ENCODE measurements around the gene POLN.
"Not testable (repeated sequence)": the region's sequence is repeated elsewhere in the genome, so short reads cannot be mapped to it uniquely, and the experiment has no call there.

The POLN gene

GRCh38 chr4:2174061-2174460 lies 67.9 kb downstream of the POLN start:
- TF ChIP-seq CTCF (IDR thresholded peaks at IDR 0.05; ENCODE audit: low read depth, low read length): no peak

GRCh38 chr4:2172627-2173231 lies 69.2 kb downstream of the POLN start:
- TF ChIP-seq CTCF (IDR thresholded peaks at IDR 0.05; ENCODE audit: low read depth, low read length): no peak
- DNase-seq (ENCODE audit: extremely low read depth, low read depth): no peak

More at GRCh38 chr4:2174061-2174460, 67.9 kb downstream of the POLN start:
- no peak for DNase-seq (ENCODE audit: extremely low read depth, low read depth)

GRCh38 chr4:2172161-2172560 lies 69.8 kb downstream of the POLN start:
- TF ChIP-seq CTCF (IDR thresholded peaks at IDR 0.05; ENCODE audit: low read depth, low read length): no peak
- no peak for DNase-seq (ENCODE audit: extremely low read depth, low read depth)

- TF ChIP-seq CTCF (IDR thresholded peaks at IDR 0.05; ENCODE audit: low read depth, low read length): no peak
- DNase-seq (ENCODE audit: extremely low read depth, low read depth): no peak
Observed at GRCh38 chr4:2168469-2169319, 73.2 kb downstream of the POLN start.

GRCh38 chr4:2166253-2166652 lies 75.7 kb downstream of the POLN start:
- no peak for TF ChIP-seq CTCF (IDR thresholded peaks at IDR 0.05; ENCODE audit: low read depth, low read length)
- DNase-seq (ENCODE audit: extremely low read depth, low read depth): no peak

GRCh38 chr4:2165391-2165790 lies 76.5 kb downstream of the POLN start:
- no peak for DNase-seq (ENCODE audit: extremely low read depth, low read depth)
- no peak for TF ChIP-seq CTCF (IDR thresholded peaks at IDR 0.05; ENCODE audit: low read depth, low read length)

- DNase-seq (ENCODE audit: extremely low read depth, low read depth): no peak
- no peak for TF ChIP-seq CTCF (IDR thresholded peaks at IDR 0.05; ENCODE audit: low read depth, low read length)
Observed at GRCh38 chr4:2163311-2163821, 78.6 kb downstream of the POLN start.

- DNase-seq (ENCODE audit: extremely low read depth, low read depth): not testable (repeated sequence)
Observed at GRCh38 chr4:2161092-2161703, 80.7 kb downstream of the POLN start.
